Prostate gland (tissue), 2 donors: Measurements from ENCODE around the gene PRPF6.

ENCODE experiments used
- POLR2A ChIP-seq: fragments of 450-650 bp; IDR thresholded peaks from one replicate; pipeline ENCODE4 v1.6.1; 2016; ENCODE audit warnings: antibody characterized with exemption, mild to moderate bottlenecking
- POLR2AphosphoS5 ChIP-seq: sonication (generic); formaldehyde crosslinking; IDR thresholded peaks from one replicate; pipeline ENCODE4 v1.6.1; 2017; ENCODE audit warnings: antibody characterized with exemption
- TF ChIP-seq, protein P1 (sequence below), 4 experiments: fragments of 200-600 bp in 2 of 4; fragments of 450-650 bp in 2 of 4; sonication (generic) in 2 of 4; IDR thresholded peaks; 1 replicate in 3 of 4; 2 replicates in 1 of 4; pipeline ENCODE4 v1.5.1; 2016 to 2019; ENCODE audit warnings: antibody characterized with exemption in 4 of 4, mild to moderate bottlenecking in 2 of 4, moderate library complexity in 2 of 4

DNA sequence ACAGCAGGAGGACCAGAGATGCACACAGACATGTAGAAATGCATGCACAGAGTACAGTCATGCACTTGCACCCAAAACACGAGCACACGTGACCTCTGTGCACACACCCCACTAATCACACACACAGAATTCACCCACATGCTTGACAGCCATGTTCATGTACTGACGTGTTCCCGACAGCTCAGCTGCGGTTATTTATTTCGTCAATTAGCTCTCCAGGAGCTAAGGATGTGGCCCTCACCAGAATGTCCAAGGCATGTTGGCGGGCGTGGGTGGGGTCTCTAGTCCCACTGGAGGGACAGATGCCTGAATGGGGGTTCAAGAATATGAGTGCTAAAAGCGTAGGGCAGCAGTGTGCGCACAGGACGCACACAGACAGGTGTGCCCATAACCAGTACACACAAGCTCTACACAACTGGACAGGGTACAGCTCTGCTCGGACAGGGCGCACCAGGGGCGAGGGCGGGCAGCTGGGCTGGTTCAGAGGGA is 571 bp upstream of the PRPF6 start:
- TF ChIP-seq POLR2AphosphoS5 (no peak), POLR2A (no peak)
- TF ChIP-seq, protein P1, sequence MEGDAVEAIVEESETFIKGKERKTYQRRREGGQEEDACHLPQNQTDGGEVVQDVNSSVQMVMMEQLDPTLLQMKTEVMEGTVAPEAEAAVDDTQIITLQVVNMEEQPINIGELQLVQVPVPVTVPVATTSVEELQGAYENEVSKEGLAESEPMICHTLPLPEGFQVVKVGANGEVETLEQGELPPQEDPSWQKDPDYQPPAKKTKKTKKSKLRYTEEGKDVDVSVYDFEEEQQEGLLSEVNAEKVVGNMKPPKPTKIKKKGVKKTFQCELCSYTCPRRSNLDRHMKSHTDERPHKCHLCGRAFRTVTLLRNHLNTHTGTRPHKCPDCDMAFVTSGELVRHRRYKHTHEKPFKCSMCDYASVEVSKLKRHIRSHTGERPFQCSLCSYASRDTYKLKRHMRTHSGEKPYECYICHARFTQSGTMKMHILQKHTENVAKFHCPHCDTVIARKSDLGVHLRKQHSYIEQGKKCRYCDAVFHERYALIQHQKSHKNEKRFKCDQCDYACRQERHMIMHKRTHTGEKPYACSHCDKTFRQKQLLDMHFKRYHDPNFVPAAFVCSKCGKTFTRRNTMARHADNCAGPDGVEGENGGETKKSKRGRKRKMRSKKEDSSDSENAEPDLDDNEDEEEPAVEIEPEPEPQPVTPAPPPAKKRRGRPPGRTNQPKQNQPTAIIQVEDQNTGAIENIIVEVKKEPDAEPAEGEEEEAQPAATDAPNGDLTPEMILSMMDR (IDR thresholded peaks at IDR 0.05): no peak
